Measurements from ENCODE around the gene MITF.

GRCh38 chr3:69892706-69893105 is 153.4 kb downstream of the MITF start:
- TF ChIP-seq CTCF (IDR thresholded peaks at IDR 0.05; ENCODE audit: poor library complexity, severe bottlenecking) (no peak), SMC3 (conservative IDR thresholded peaks at IDR 0.05; ENCODE audit: poor library complexity) (no peak), POLR2AphosphoS5 (IDR thresholded peaks at IDR 0.05) (no peak), REST (IDR thresholded peaks at IDR 0.05; ENCODE audit: borderline replicate concordance) (no peak), EZH2 (IDR thresholded peaks at IDR 0.05; ENCODE audit: borderline replicate concordance, insufficient read depth, low read length, poor library complexity, severe bottlenecking) (no peak)
